HepG2 (cell line): ENCODE measurements around the gene TGFBRAP1. TPM values are rescaled to one million over a fixed set of nuclear protein-coding genes. Genes with fewer than 3 reads are reported as not detected.

ENCODE experiments used
- ATAD3A ChIP-seq: sonication (generic); formaldehyde crosslinking; IDR thresholded peaks from 2 replicates; pipeline ENCODE4 v1.4.0; 2020; ENCODE audit warnings: missing genetic modification reagents
- ETV5 ChIP-seq: IDR thresholded peaks from 2 replicates; pipeline ENCODE4 v1.6.1; 2018; ENCODE audit warnings: missing biosample characterization, missing genetic modification reagents, inconsistent platforms, borderline replicate concordance
- GATA4 ChIP-seq: sonication (generic); IDR thresholded peaks from 2 replicates; pipeline ENCODE4 v1.6.1; 2016; ENCODE audit warnings: antibody characterized with exemption, low read depth, borderline replicate concordance
- IKZF1 ChIP-seq: fragments of 450-650 bp; IDR thresholded peaks from 2 replicates; pipeline ENCODE4 v1.7.1; 2016
- NCOR1 ChIP-seq: fragments of 200-600 bp; sonication (generic); IDR thresholded peaks from 2 replicates; pipeline ENCODE4 v1.7.0; 2017; ENCODE audit warnings: antibody characterized with exemption, low read length, borderline replicate concordance
- TCF7 ChIP-seq: sonication (generic); IDR thresholded peaks from 2 replicates; pipeline ENCODE4 v1.6.1; 2016; ENCODE audit warnings: antibody characterized with exemption, low read depth
- ZFX ChIP-seq: sonication (generic); formaldehyde crosslinking; IDR thresholded peaks from 2 replicates; pipeline ENCODE4 v1.4.0; 2020; ENCODE audit warnings: mild to moderate bottlenecking, low read depth, missing genetic modification reagents, moderate library complexity
- ZNF12 ChIP-seq: sonication (generic); formaldehyde crosslinking; IDR thresholded peaks from 2 replicates; pipeline ENCODE4 v1.5.0; 2020; ENCODE audit warnings: missing genetic modification reagents
- ZNF136 ChIP-seq: sonication (generic); formaldehyde crosslinking; IDR thresholded peaks from 2 replicates; pipeline ENCODE4 v1.8.1; 2022; ENCODE audit warnings: low read depth, mild to moderate bottlenecking, moderate library complexity, missing genetic modification reagents
- ZNF556 ChIP-seq: sonication (generic); formaldehyde crosslinking; IDR thresholded peaks from 2 replicates; pipeline ENCODE4 v1.4.0; 2020; ENCODE audit warnings: mild to moderate bottlenecking, missing genetic modification reagents, borderline replicate concordance
- ZNF572 ChIP-seq: sonication (generic); formaldehyde crosslinking; IDR thresholded peaks from 2 replicates; pipeline ENCODE4 v1.5.1; 2020; ENCODE audit warnings: mild to moderate bottlenecking, missing genetic modification reagents
- ZNF619 ChIP-seq: sonication (generic); formaldehyde crosslinking; IDR thresholded peaks from 2 replicates; pipeline ENCODE4 v1.4.0; 2020; ENCODE audit warnings: mild to moderate bottlenecking, missing genetic modification reagents
- ZNF674 ChIP-seq: sonication (generic); formaldehyde crosslinking; IDR thresholded peaks from 2 replicates; pipeline ENCODE4 v1.5.0; 2020; ENCODE audit warnings: low read depth, mild to moderate bottlenecking, missing genetic modification reagents
- ZNF773 ChIP-seq: sonication (generic); formaldehyde crosslinking; IDR thresholded peaks from 2 replicates; pipeline ENCODE4 v1.4.0; 2020; ENCODE audit warnings: missing genetic modification reagents, borderline replicate concordance
- ZSCAN20 ChIP-seq: sonication (generic); formaldehyde crosslinking; IDR thresholded peaks from 2 replicates; pipeline ENCODE4 v1.4.0; 2020; ENCODE audit warnings: missing genetic modification reagents, mild to moderate bottlenecking, borderline replicate concordance
- polyA plus RNA-seq, 8 experiments: library from polyadenylated mRNA; depleted of rRNA in 3 of 8; stranded (reverse) in 7 of 8; unstranded in 1 of 8; fragments of >200 nt; fragmentation: Illumina TruSeq in 4 of 8; extraction: Trizol in 4 of 8; gene quantifications; 2 replicates each; pipeline versions ENCODE4 v1.2.1 to v1.2.3, GENCODE V29; 2011 to 2016; ENCODE audit warnings: low read depth in 4 of 8, missing spikeins in 1 of 8, mixed read lengths in 1 of 8; ENCODE audit not compliant: insufficient read depth in 1 of 8
- total RNA-seq, 5 experiments: library from RNA; depleted of rRNA; stranded (reverse); fragments of >200 nt; fragmentation: Illumina TruSeq; extraction: Trizol; gene quantifications; 2 replicates each; pipeline ENCODE4 v1.2.3, GENCODE V29; 2016; ENCODE audit warnings: low read depth in 1 of 5
- TF ChIP-seq, protein P1 (sequence below): sonication (generic); formaldehyde crosslinking; IDR thresholded peaks from 2 replicates; pipeline ENCODE4 v1.9.0; 2021; ENCODE audit warnings: missing genetic modification reagents, mild to moderate bottlenecking, borderline replicate concordance
- TF ChIP-seq, protein P2 (sequence below): sonication (generic); formaldehyde crosslinking; IDR thresholded peaks from 2 replicates; pipeline ENCODE4 v1.8.1; 2023; ENCODE audit warnings: mild to moderate bottlenecking, missing genetic modification reagents
- TF ChIP-seq, protein P3 (sequence below): sonication (generic); formaldehyde crosslinking; IDR thresholded peaks from 2 replicates; pipeline ENCODE4 v1.4.0; 2020; ENCODE audit warnings: missing genetic modification reagents
- TF ChIP-seq, protein P4 (sequence below): sonication (generic); formaldehyde crosslinking; IDR thresholded peaks from 2 replicates; pipeline ENCODE4 v1.8.0; 2022; ENCODE audit warnings: mild to moderate bottlenecking, missing genetic modification reagents, borderline replicate concordance
- TF ChIP-seq, protein P5 (sequence below): IDR thresholded peaks from 2 replicates; pipeline ENCODE4 v1.6.1; 2016

Gene TGFBRAP1
- total and polyA plus RNA-seq, 2 of the 13 experiments (the other 11 are each of a cell fraction or from before 2014, with no cell fraction given) = 12.7 to 22.9 TPM

DNA sequence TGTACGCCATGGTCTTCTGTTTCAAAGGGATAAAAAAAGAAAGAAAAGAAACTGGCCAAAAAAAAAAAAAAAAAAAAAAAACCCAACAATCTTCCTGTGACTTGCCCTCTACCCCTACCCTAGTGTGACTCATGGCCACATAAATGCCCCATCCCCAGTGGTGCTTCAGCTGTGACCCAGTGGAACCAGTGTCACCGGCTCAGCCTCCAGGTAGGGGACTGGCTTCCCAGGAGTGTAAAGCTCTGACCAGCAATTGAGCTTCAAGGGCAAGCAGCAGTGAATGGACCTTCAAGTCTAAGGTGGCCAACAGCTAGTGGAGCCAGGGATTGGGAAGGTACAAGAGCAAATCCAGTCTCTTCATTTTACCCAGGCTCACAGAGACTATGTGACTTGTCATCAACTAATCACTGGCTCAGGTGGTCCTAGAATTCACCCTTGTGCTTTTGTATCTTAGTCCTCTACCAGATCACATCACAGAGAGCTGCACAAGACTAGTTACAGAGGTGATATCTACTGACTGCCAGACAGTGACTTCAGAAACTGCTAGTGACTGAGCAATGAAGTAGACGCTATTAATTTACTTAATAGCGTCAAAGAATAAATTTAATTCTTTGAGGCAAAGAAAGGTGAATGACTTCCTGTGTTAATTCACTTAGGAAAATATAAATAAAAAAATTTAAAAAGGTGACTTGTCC lies 1.3 kb upstream of the TGFBRAP1 start (continued):
- TF ChIP-seq ATAD3A (CRISPR knock-in tag) (no peak), TCF7 (no peak), IKZF1 (no peak), GATA4 (no peak), ZNF556 (CRISPR knock-in tag) (no peak), ETV5 (CRISPR knock-in tag) (no peak), ZFX (CRISPR knock-in tag) (no peak), ZNF572 (CRISPR knock-in tag) (no peak), ZNF773 (CRISPR knock-in tag) (no peak), ZNF674 (no peak; the same call in 1 of the 2 replicates), ZNF619 (CRISPR knock-in tag) (no peak), NCOR1 (no peak), ZNF136 (CRISPR knock-in tag) (0 out of 2 replicates have a peak, but pooled peaks have one; percentile 53), ZNF12 (0 out of 2 replicates have a peak, but pooled peaks have one; percentile 4), ZSCAN20 (no peak)
- TF ChIP-seq, protein P1, sequence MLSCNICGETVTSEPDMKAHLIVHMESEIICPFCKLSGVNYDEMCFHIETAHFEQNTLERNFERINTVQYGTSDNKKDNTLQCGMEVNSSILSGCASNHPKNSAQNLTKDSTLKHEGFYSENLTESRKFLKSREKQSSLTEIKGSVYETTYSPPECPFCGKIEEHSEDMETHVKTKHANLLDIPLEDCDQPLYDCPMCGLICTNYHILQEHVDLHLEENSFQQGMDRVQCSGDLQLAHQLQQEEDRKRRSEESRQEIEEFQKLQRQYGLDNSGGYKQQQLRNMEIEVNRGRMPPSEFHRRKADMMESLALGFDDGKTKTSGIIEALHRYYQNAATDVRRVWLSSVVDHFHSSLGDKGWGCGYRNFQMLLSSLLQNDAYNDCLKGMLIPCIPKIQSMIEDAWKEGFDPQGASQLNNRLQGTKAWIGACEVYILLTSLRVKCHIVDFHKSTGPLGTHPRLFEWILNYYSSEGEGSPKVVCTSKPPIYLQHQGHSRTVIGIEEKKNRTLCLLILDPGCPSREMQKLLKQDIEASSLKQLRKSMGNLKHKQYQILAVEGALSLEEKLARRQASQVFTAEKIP (CRISPR knock-in tag) = no peak
- TF ChIP-seq, protein P2, sequence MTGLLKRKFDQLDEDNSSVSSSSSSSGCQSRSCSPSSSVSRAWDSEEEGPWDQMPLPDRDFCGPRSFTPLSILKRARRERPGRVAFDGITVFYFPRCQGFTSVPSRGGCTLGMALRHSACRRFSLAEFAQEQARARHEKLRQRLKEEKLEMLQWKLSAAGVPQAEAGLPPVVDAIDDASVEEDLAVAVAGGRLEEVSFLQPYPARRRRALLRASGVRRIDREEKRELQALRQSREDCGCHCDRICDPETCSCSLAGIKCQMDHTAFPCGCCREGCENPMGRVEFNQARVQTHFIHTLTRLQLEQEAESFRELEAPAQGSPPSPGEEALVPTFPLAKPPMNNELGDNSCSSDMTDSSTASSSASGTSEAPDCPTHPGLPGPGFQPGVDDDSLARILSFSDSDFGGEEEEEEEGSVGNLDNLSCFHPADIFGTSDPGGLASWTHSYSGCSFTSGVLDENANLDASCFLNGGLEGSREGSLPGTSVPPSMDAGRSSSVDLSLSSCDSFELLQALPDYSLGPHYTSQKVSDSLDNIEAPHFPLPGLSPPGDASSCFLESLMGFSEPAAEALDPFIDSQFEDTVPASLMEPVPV (CRISPR knock-in tag) = no peak
- TF ChIP-seq, protein P3, sequence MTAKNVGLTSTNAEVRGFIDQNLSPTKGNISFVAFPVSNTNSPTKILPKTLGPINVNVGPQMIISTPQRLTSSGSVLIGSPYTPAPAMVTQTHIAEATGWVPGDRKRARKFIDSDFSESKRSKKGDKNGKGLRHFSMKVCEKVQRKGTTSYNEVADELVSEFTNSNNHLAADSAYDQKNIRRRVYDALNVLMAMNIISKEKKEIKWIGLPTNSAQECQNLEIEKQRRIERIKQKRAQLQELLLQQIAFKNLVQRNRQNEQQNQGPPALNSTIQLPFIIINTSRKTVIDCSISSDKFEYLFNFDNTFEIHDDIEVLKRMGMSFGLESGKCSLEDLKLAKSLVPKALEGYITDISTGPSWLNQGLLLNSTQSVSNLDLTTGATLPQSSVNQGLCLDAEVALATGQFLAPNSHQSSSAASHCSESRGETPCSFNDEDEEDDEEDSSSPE (CRISPR knock-in tag) = no peak
- TF ChIP-seq, protein P4, sequence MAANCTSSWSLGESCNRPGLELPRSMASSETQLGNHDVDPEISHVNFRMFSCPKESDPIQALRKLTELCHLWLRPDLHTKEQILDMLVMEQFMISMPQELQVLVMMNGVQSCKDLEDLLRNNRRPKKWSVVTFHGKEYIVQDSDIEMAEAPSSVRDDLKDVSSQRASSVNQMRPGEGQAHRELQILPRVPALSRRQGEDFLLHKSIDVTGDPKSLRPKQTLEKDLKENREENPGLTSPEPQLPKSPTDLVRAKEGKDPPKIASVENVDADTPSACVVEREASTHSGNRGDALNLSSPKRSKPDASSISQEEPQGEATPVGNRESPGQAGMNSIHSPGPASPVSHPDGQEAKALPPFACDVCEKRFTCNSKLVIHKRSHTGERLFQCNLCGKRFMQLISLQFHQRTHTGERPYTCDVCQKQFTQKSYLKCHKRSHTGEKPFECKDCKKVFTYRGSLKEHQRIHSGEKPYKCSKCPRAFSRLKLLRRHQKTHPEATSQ (CRISPR knock-in tag) = no peak
- TF ChIP-seq, protein P5, sequence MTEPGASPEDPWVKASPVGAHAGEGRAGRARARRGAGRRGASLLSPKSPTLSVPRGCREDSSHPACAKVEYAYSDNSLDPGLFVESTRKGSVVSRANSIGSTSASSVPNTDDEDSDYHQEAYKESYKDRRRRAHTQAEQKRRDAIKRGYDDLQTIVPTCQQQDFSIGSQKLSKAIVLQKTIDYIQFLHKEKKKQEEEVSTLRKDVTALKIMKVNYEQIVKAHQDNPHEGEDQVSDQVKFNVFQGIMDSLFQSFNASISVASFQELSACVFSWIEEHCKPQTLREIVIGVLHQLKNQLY = no peak
